ENCODE measurements around the gene NEMF. TPM values are rescaled to one million over a fixed set of nuclear protein-coding genes. Genes with fewer than 3 reads are reported as not detected.
"Not testable (repeated sequence)": the region's sequence is repeated elsewhere in the genome, so short reads cannot be mapped to it uniquely, and the experiment has no call there.

Gene NEMF
- total RNA-seq, 1 experiment from 2014 or later: 54.0 TPM

- BruUV-seq (replicated peaks): no TSS peak
- H3K4me3 ChIP-seq (ENCODE audit: low read length): no peak overlapping the region
- TF ChIP-seq, protein P1, sequence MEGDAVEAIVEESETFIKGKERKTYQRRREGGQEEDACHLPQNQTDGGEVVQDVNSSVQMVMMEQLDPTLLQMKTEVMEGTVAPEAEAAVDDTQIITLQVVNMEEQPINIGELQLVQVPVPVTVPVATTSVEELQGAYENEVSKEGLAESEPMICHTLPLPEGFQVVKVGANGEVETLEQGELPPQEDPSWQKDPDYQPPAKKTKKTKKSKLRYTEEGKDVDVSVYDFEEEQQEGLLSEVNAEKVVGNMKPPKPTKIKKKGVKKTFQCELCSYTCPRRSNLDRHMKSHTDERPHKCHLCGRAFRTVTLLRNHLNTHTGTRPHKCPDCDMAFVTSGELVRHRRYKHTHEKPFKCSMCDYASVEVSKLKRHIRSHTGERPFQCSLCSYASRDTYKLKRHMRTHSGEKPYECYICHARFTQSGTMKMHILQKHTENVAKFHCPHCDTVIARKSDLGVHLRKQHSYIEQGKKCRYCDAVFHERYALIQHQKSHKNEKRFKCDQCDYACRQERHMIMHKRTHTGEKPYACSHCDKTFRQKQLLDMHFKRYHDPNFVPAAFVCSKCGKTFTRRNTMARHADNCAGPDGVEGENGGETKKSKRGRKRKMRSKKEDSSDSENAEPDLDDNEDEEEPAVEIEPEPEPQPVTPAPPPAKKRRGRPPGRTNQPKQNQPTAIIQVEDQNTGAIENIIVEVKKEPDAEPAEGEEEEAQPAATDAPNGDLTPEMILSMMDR (conservative IDR thresholded peaks at IDR 0.05; ENCODE audit: low read depth, low read length): no peak
- TF ChIP-seq EZH2phosphoT487 (IDR thresholded peaks at IDR 0.05; ENCODE audit: borderline replicate concordance, low read length): no peak
- TF ChIP-seq EZH2 (IDR thresholded peaks at IDR 0.05; ENCODE audit: low read length, unreplicated experiment): no peak
- no peak for ATAC-seq
- H2AFZ ChIP-seq (ENCODE audit: low read length): no peak overlapping the region
- CTCF ChIA-PET: no interaction called here
- no peak overlapping the region for H3K4me2 ChIP-seq (ENCODE audit: low read length)
- H3K27ac ChIP-seq (ENCODE audit: low read length): no peak overlapping the region
- H4K20me1 ChIP-seq (ENCODE audit: low read length): no peaks in the 10 kb centered on the region
- no peak overlapping the region for H3K9ac ChIP-seq (ENCODE audit: low read length)
- H3K9me2 ChIP-seq (replicated peaks; ENCODE audit: low read length): no peaks in the 10 kb centered on the region
- H3K4me1 ChIP-seq (ENCODE audit: insufficient read depth, low read length): no peaks in the 10 kb centered on the region
- peaks cover 53% of the 10 kb centered on the region for H3K36me3 ChIP-seq (ENCODE audit: low read depth, low read length)
- no peaks in the 10 kb centered on the region for H3F3A ChIP-seq (ENCODE audit: low read length, unreplicated experiment)
- H3K27me3 ChIP-seq (ENCODE audit: low read length): no peaks in the 10 kb centered on the region
- H3K9me3 ChIP-seq (ENCODE audit: low read length): no peaks in the 10 kb centered on the region
- POLR2A ChIA-PET (ENCODE audit: unreplicated experiment): no interaction called here
- no peak for DNase-seq
- intact Hi-C loops (cut with micrococcal nuclease): loop anchor here (5.0 kb wide), 1 partner anchor 34 kb away; no protein-coding TSS in a partner anchor
- no peaks in the 10 kb centered on the region for H3K79me2 ChIP-seq (ENCODE audit: low read length)
Observed at GRCh38 chr14:49778421-49778820, 74.2 kb downstream of the NEMF start.

- Histone ChIP-seq H3K4me1 (ENCODE audit: insufficient read depth, low read length) (peaks cover 23% of the 10 kb centered on the region), H3K79me2 (ENCODE audit: low read length) (peaks cover 33% of the 10 kb centered on the region), H3K27me3 (ENCODE audit: low read length) (no peaks in the 10 kb centered on the region), H3K9me2 (replicated peaks; ENCODE audit: low read length) (no peaks in the 10 kb centered on the region), H4K20me1 (ENCODE audit: low read length) (peaks cover 9% of the 10 kb centered on the region; the same call in 1 of the 2 replicates), H3F3A (ENCODE audit: low read length, unreplicated experiment) (no peaks in the 10 kb centered on the region), H3K4me2 (ENCODE audit: low read length) (no peak overlapping the region), H3K9me3 (ENCODE audit: low read length) (no peaks in the 10 kb centered on the region), H2AFZ (ENCODE audit: low read length) (no peak overlapping the region), H3K4me3 (ENCODE audit: low read length) (no peak overlapping the region), H3K36me3 (ENCODE audit: low read depth, low read length) (peaks cover 14% of the 10 kb centered on the region), H3K27ac (ENCODE audit: low read length) (no peak overlapping the region), H3K9ac (ENCODE audit: low read length) (no peak overlapping the region)
- CTCF ChIA-PET: no interaction called here
- TF ChIP-seq, protein P1 (conservative IDR thresholded peaks at IDR 0.05; ENCODE audit: low read depth, low read length): no peak
- no peak for TF ChIP-seq EZH2phosphoT487 (IDR thresholded peaks at IDR 0.05; ENCODE audit: borderline replicate concordance, low read length)
- TF ChIP-seq EZH2 (IDR thresholded peaks at IDR 0.05; ENCODE audit: low read length, unreplicated experiment): no peak
- BruUV-seq (replicated peaks): no TSS peak
- intact Hi-C loops (cut with micrococcal nuclease): loop anchor here (5.0 kb wide), 1 partner anchor 58 kb away; no protein-coding TSS in a partner anchor
- POLR2A ChIA-PET (ENCODE audit: unreplicated experiment): no interaction called here
- ATAC-seq (no peak), DNase-seq (no peak)
Observed at GRCh38 chr14:49774106-49774505, 78.5 kb downstream of the NEMF start.

DNA sequence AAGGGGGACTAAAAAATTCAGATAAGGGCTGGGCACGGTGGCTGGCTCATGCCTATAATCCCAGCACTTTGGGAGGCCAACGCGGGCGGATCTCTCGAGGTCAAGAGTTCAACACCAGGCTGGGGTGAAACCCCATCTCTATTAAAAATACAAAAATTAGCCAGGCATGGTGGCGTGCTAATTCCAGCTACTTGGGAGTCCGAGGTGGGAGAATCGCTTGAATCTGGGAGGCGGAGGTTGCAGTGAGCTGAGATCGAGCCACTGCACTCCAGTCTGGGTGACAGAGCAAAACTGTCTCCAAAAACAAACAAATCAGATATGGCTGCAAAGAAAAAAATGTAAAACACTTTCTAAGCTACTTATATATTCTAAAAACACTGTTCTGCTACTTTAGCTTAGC, 80.9 kb downstream of the NEMF start:
- H3F3A ChIP-seq (ENCODE audit: low read length, unreplicated experiment); ATAC-seq; H2AFZ ChIP-seq (ENCODE audit: low read length); DNase-seq; H3K4me2 ChIP-seq (ENCODE audit: low read length); BruUV-seq (replicated peaks); H3K27ac ChIP-seq (ENCODE audit: low read length); H3K9me2 ChIP-seq (replicated peaks; ENCODE audit: low read length); H3K9me3 ChIP-seq (ENCODE audit: low read length); H3K4me3 ChIP-seq (ENCODE audit: low read length); CTCF ChIA-PET; H3K9ac ChIP-seq (ENCODE audit: low read length); H4K20me1 ChIP-seq (ENCODE audit: low read length); H3K27me3 ChIP-seq (ENCODE audit: low read length); H3K36me3 ChIP-seq (ENCODE audit: low read depth, low read length): not testable (repeated sequence)
- peaks cover 31% of the 10 kb centered on the region for H3K4me1 ChIP-seq (ENCODE audit: insufficient read depth, low read length)
- POLR2A ChIA-PET (ENCODE audit: unreplicated experiment): interaction anchor here (0.5 to 2.5 kb wide), 3 partner anchors 138 to 185 kb away, joined by 3 to 20 read pairs (median 4); partner anchors contain the start of gene RPS29
- H3K79me2 ChIP-seq (ENCODE audit: low read length): peaks cover 43% of the 10 kb centered on the region
- intact Hi-C loops (cut with micrococcal nuclease): loop anchor here (5.0 kb wide), 1 partner anchor 61 kb away; no protein-coding TSS in a partner anchor
